Measurements from ENCODE around the gene CERS6. TPM values are rescaled to one million over a fixed set of nuclear protein-coding genes. Genes with fewer than 3 reads are reported as not detected.

Gene CERS6
- total RNA-seq, 1 donor from 2014 or later, result 36.4 TPM

DNA sequence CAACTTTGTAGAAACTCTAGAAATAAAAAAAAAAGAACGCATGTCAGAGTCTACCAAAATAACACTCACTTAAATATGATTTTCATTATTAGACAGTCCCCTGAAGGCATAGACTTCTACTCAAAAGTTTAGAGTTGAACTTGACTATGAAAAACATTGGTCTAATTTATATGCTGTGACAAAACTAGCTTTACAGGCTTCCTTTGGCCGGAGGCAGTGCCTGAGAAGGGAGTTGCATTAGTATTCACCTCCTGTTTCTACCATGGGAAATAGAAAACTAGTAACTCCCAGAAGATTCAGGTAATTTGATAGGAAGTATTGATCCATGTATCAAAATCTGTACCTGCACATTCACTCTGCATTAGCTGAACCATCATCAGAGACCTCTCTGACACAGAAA lies 182.9 kb downstream of the CERS6 start:
- no peak for TF ChIP-seq CTCF (IDR thresholded peaks at IDR 0.05; ENCODE audit: unreplicated experiment)
- no peak overlapping the region for H3K27ac Mint-ChIP-seq (ENCODE audit: unreplicated experiment)
- H3K27me3 Mint-ChIP-seq (ENCODE audit: unreplicated experiment), result no peaks in the 10 kb centered on the region
- H3K9me3 Mint-ChIP-seq (ENCODE audit: unreplicated experiment), result no peaks in the 10 kb centered on the region
- no peak overlapping the region for H3K4me3 Mint-ChIP-seq (ENCODE audit: unreplicated experiment)
- no peaks in the 10 kb centered on the region for H3K36me3 Mint-ChIP-seq (ENCODE audit: low read depth, unreplicated experiment)
- H3K4me1 Mint-ChIP-seq (ENCODE audit: unreplicated experiment), result peaks cover 21% of the 10 kb centered on the region
- DNase-seq (ENCODE audit: low spot score), result no peak

- peaks cover 24% of the 10 kb centered on the region for H3K4me1 Mint-ChIP-seq (ENCODE audit: unreplicated experiment)
- H3K4me3 Mint-ChIP-seq (ENCODE audit: unreplicated experiment), result no peak overlapping the region
- no peak for TF ChIP-seq CTCF (IDR thresholded peaks at IDR 0.05; ENCODE audit: unreplicated experiment)
- no peaks in the 10 kb centered on the region for H3K9me3 Mint-ChIP-seq (ENCODE audit: unreplicated experiment)
- DNase-seq (ENCODE audit: low spot score), result no peak
- H3K27me3 Mint-ChIP-seq (ENCODE audit: unreplicated experiment), result peaks cover 2% of the 10 kb centered on the region
- no peak overlapping the region for H3K27ac Mint-ChIP-seq (ENCODE audit: unreplicated experiment)
- H3K36me3 Mint-ChIP-seq (ENCODE audit: low read depth, unreplicated experiment), result no peaks in the 10 kb centered on the region
Observed at GRCh38 chr2:168639441-168639898, 183.4 kb downstream of the CERS6 start.

DNA sequence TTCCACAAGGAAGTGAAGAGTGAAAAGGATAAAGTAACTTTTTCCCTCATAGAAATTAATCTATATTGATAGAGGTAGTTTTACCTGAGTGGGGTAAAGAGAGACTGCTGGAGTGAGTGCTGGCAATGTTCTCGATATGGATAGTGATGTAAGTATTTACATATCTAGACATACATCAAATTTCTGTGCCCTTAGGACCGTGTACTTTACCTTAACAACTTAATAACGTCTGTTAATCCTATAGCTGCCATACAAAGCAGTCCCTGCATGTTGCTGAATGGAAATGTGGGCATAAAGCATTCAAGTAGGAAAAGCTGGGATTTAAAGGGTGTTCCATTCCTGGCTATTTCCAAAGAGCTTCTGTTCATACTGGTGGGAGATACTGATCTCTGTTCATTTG lies 184.0 kb downstream of the CERS6 start:
- Mint-ChIP-seq H3K27ac (ENCODE audit: unreplicated experiment) (no peak overlapping the region), H3K9me3 (ENCODE audit: unreplicated experiment) (no peaks in the 10 kb centered on the region), H3K4me1 (ENCODE audit: unreplicated experiment) (peaks cover 24% of the 10 kb centered on the region), H3K27me3 (ENCODE audit: unreplicated experiment) (peaks cover 2% of the 10 kb centered on the region), H3K36me3 (ENCODE audit: low read depth, unreplicated experiment) (no peaks in the 10 kb centered on the region), H3K4me3 (ENCODE audit: unreplicated experiment) (no peak overlapping the region)
- DNase-seq (ENCODE audit: low spot score), result no peak
- TF ChIP-seq CTCF (IDR thresholded peaks at IDR 0.05; ENCODE audit: unreplicated experiment), result no peak

DNA sequence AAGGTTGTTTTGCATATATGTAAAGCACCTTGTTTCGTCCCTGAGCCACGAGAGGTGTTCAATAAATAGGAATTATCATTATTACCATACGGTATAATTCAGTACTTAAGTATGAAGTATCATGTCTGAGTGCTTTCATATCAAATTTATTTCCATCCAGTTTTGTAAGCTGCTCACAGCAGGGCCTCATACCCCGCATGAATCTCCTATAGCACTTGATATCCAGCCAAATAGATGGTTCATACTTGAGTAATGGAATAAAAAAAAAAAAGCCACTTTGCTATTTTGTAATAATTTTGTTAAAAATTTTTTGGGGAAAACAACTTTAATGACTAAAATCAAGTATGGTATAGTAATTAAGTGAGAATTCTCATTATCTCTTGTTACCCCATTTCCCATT lies 185.6 kb downstream of the CERS6 start:
- no peak overlapping the region for H3K27ac Mint-ChIP-seq (ENCODE audit: unreplicated experiment)
- H3K9me3 Mint-ChIP-seq (ENCODE audit: unreplicated experiment), result no peaks in the 10 kb centered on the region
- H3K4me1 Mint-ChIP-seq (ENCODE audit: unreplicated experiment), result peaks cover 21% of the 10 kb centered on the region
- no peak overlapping the region for H3K4me3 Mint-ChIP-seq (ENCODE audit: unreplicated experiment)
- H3K27me3 Mint-ChIP-seq (ENCODE audit: unreplicated experiment), result peaks cover 2% of the 10 kb centered on the region
- DNase-seq (ENCODE audit: low spot score), result no peak
- no peaks in the 10 kb centered on the region for H3K36me3 Mint-ChIP-seq (ENCODE audit: low read depth, unreplicated experiment)
- no peak for TF ChIP-seq CTCF (IDR thresholded peaks at IDR 0.05; ENCODE audit: unreplicated experiment)

DNA sequence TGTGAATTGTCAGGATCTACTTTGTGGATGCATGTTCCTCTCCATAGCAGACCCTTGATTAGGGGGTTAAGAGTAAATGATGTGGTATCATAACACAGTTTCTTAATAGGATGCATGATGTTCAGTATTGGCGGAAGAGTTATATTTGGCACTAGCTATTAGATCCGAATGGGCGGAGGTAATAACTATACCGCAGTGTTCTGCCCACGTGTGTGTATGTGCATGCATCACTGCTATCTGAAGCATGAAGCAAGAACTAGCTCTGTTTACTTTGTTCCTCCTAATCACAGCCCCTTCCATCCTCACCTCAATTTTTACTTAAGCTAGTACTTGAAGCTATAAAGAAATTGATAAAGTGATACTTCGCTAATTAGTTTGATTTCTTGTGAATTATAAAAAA lies 186.8 kb downstream of the CERS6 start:
- Mint-ChIP-seq H3K4me1 (ENCODE audit: unreplicated experiment) (peaks cover 19% of the 10 kb centered on the region), H3K9me3 (ENCODE audit: unreplicated experiment) (no peaks in the 10 kb centered on the region), H3K27me3 (ENCODE audit: unreplicated experiment) (peaks cover 2% of the 10 kb centered on the region), H3K36me3 (ENCODE audit: low read depth, unreplicated experiment) (no peaks in the 10 kb centered on the region), H3K4me3 (ENCODE audit: unreplicated experiment) (no peak overlapping the region), H3K27ac (ENCODE audit: unreplicated experiment) (no peak overlapping the region)
- TF ChIP-seq CTCF (IDR thresholded peaks at IDR 0.05; ENCODE audit: unreplicated experiment), result no peak
- no peak for DNase-seq (ENCODE audit: low spot score)

All from endothelial cell (in vitro differentiated cells).